Ishikawa (cell line): ENCODE data around the gene MOB3A.

Experiments
- CEBPB ChIP-seq: IDR thresholded peaks from 2 replicates; pipeline ENCODE4 v1.6.1; 2012
- CREB1 ChIP-seq: IDR thresholded peaks from 2 replicates; pipeline ENCODE4 v1.6.1; 2012; ENCODE audit warnings: low read depth
- EGR1 ChIP-seq: IDR thresholded peaks from 2 replicates; pipeline ENCODE4 v1.6.1; 2012
- EP300 ChIP-seq: IDR thresholded peaks from 2 replicates; pipeline ENCODE4 v1.6.1; 2012; ENCODE audit warnings: borderline replicate concordance
- NFIC ChIP-seq: IDR thresholded peaks from 2 replicates; pipeline ENCODE4 v1.6.1; 2012
- RAD21 ChIP-seq: IDR thresholded peaks from 2 replicates; pipeline ENCODE4 v1.6.1; 2012; ENCODE audit warnings: low read depth
- TAF1 ChIP-seq: IDR thresholded peaks from 2 replicates; pipeline ENCODE4 v1.6.1; 2012; ENCODE audit warnings: low read depth, mild to moderate bottlenecking
- TCF12 ChIP-seq: IDR thresholded peaks from 2 replicates; pipeline ENCODE4 v1.6.1; 2012; ENCODE audit warnings: low read depth
- TEAD4 ChIP-seq: IDR thresholded peaks from 2 replicates; pipeline ENCODE4 v1.6.1; 2012
- YY1 ChIP-seq: IDR thresholded peaks from 2 replicates; pipeline ENCODE4 v1.6.1; 2012; ENCODE audit warnings: low read depth
- TF ChIP-seq, protein P1 (sequence below): IDR thresholded peaks from 2 replicates; pipeline ENCODE4 v1.6.1; 2012
- TF ChIP-seq, protein P2 (sequence below): IDR thresholded peaks from 2 replicates; pipeline ENCODE4 v1.6.1; 2012; ENCODE audit warnings: low read depth, mild to moderate bottlenecking

DNA sequence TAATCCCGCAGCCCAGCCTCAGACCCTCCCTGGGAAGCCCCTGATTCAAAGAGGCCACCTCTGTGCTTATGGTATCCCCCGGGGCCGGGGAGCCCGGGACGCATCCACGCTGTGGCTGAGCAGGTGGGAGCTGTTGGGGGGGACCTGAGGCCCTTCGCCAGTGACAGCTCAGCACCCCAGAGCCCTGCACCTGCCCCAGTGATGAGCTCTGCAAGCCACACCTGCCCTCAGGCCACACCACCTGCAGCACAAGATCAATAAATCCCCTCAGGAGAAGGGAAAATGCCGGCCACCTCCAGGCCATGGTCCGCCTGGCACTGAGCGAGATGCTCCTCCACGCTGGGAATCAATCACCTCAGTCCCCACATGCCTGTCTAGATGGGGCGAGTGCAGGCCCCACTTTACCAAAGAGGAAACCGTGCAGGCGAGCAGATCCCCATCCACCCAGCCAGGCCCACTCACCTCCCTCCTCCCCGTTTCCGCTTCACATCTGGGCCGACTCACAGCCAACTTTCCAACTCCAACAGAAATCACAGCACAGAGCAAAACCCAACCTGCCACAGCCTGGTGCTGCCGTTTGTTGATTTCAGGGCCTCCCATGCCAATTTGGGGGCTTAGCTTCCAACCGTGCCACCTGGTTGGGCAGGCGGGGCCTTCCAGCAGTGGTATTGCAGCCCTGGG, 12.8 kb downstream of the MOB3A start:
- TF ChIP-seq RAD21 (no peak), TAF1 (no peak), TEAD4 (no peak), CEBPB (no peak), EP300 (no peak), NFIC (no peak), TCF12 (no peak), CREB1 (no peak), YY1 (no peak), EGR1 (no peak)
- TF ChIP-seq, protein P1, sequence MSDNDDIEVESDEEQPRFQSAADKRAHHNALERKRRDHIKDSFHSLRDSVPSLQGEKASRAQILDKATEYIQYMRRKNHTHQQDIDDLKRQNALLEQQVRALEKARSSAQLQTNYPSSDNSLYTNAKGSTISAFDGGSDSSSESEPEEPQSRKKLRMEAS: no peak
- TF ChIP-seq, protein P2, sequence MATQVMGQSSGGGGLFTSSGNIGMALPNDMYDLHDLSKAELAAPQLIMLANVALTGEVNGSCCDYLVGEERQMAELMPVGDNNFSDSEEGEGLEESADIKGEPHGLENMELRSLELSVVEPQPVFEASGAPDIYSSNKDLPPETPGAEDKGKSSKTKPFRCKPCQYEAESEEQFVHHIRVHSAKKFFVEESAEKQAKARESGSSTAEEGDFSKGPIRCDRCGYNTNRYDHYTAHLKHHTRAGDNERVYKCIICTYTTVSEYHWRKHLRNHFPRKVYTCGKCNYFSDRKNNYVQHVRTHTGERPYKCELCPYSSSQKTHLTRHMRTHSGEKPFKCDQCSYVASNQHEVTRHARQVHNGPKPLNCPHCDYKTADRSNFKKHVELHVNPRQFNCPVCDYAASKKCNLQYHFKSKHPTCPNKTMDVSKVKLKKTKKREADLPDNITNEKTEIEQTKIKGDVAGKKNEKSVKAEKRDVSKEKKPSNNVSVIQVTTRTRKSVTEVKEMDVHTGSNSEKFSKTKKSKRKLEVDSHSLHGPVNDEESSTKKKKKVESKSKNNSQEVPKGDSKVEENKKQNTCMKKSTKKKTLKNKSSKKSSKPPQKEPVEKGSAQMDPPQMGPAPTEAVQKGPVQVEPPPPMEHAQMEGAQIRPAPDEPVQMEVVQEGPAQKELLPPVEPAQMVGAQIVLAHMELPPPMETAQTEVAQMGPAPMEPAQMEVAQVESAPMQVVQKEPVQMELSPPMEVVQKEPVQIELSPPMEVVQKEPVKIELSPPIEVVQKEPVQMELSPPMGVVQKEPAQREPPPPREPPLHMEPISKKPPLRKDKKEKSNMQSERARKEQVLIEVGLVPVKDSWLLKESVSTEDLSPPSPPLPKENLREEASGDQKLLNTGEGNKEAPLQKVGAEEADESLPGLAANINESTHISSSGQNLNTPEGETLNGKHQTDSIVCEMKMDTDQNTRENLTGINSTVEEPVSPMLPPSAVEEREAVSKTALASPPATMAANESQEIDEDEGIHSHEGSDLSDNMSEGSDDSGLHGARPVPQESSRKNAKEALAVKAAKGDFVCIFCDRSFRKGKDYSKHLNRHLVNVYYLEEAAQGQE: no peak
